ENCODE results near the gene PCP4L1.
"Not testable (repeated sequence)": the region's sequence is repeated elsewhere in the genome, so short reads cannot be mapped to it uniquely, and the experiment has no call there.

PCP4L1 gene

DNA sequence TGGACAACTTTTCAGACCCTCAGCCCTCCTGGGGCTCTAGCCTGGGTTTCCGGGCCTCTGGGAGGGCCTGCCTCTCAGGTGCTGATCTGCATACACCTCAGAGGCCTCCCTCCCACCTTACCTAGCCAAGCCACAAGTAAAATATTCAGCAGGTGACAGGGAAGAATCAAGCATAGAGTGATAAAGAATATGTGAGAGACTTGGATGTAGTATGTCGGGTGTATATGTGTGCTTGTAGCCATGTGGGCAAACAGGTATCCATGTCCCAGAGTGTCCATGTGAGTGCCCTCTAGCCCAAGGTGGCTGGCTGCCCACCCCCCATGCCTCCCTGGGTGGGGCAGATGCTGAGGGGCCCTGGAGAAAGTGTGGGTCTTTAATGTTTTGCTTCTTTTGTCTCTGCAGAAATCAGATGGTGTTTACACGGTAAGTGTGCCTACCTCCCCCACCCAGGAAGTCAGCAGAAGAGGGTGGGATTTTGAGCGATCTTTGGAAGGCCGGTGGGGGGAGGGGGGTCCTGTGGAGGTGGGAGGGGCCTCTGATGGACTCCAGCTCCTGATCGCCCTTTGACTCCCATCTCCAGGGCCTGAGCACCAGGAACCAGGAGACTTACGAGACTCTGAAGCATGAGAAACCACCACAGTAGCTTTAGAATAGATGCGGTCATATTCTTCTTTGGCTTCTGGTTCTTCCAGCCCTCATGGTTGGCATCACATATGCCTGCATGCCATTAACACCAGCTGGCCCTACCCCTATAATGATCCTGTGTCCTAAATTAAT lies 40.1 kb upstream of the PCP4L1 start:
- peak overlapping the region in 1 of 2 donors; percentile 94 for H3K27ac ChIP-seq
- TF ChIP-seq, protein P1, sequence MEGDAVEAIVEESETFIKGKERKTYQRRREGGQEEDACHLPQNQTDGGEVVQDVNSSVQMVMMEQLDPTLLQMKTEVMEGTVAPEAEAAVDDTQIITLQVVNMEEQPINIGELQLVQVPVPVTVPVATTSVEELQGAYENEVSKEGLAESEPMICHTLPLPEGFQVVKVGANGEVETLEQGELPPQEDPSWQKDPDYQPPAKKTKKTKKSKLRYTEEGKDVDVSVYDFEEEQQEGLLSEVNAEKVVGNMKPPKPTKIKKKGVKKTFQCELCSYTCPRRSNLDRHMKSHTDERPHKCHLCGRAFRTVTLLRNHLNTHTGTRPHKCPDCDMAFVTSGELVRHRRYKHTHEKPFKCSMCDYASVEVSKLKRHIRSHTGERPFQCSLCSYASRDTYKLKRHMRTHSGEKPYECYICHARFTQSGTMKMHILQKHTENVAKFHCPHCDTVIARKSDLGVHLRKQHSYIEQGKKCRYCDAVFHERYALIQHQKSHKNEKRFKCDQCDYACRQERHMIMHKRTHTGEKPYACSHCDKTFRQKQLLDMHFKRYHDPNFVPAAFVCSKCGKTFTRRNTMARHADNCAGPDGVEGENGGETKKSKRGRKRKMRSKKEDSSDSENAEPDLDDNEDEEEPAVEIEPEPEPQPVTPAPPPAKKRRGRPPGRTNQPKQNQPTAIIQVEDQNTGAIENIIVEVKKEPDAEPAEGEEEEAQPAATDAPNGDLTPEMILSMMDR (IDR thresholded peaks at IDR 0.05): no peak
- H3K4me3 ChIP-seq: peak overlapping the region; percentile 47
- no peak for DNase-seq (ENCODE audit: low spot score)

DNA sequence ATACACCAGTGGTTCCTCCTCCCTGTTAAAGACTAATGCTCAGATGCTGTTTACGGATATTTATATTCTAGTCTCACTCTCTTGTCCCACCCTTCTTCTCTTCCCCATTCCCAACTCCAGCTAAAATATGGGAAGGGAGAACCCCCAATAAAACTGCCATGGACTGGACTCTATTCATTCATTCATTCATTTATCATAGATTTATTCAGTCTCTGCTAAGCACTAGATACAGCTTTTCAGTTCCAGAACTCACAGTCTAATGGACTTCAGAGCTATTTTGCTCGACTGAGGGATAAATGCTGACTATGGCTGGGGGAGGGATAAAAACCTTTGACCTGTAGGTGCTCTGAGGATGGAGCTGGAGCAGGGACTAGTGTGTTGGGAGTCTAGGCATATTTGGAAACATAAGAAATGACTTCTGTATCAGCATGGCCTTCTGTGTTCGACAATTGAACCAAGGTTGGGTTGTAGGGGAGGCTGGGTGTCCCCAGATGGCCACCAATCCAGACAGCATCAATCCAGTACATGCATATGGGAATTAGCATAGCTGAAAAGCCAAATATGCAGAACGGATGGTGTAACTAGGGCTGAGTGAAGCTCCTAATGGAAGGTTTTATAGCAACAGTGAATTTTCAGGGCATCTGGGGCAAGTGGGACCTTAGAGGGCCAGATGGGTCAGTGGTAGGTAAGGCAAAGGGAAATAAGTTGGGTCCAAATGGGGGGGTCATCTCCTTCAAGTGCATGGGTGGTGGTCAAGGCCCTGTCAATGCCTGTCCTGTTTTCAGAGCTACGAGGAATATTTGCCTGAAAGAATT lies 39.3 kb upstream of the PCP4L1 start:
- TF ChIP-seq, protein P1 (IDR thresholded peaks at IDR 0.05): no peak
- DNase-seq (ENCODE audit: low spot score): no peak
- no peak overlapping the region for H3K27ac ChIP-seq

DNA sequence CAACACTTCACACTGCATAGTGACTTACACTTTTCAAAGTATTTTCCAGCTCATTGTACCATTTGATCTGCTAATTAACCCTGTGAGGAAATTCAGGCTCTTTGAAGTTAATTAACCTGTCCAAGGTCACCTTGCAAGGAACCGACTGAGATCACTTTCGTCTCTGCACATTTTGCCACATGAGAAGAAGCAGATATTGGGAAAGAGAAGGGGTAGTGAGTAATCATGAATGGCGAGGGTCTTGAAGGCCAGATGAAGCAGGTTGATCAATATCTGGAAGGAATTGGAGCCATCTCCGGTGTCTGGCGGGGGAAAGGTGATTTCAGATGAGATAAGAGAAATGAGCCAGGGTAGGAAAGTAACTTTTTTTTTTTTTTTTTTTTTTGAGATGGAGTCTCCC lies 38.5 kb upstream of the PCP4L1 start:
- no peak overlapping the region for H3K27ac ChIP-seq
- no peak for DNase-seq (ENCODE audit: low spot score)
- TF ChIP-seq, protein P1 (IDR thresholded peaks at IDR 0.05): no peak
- no peak overlapping the region for H3K4me3 ChIP-seq

More for the DNA sequence above, 39.3 kb upstream of the PCP4L1 start:
- no peak overlapping the region for H3K4me3 ChIP-seq

DNA sequence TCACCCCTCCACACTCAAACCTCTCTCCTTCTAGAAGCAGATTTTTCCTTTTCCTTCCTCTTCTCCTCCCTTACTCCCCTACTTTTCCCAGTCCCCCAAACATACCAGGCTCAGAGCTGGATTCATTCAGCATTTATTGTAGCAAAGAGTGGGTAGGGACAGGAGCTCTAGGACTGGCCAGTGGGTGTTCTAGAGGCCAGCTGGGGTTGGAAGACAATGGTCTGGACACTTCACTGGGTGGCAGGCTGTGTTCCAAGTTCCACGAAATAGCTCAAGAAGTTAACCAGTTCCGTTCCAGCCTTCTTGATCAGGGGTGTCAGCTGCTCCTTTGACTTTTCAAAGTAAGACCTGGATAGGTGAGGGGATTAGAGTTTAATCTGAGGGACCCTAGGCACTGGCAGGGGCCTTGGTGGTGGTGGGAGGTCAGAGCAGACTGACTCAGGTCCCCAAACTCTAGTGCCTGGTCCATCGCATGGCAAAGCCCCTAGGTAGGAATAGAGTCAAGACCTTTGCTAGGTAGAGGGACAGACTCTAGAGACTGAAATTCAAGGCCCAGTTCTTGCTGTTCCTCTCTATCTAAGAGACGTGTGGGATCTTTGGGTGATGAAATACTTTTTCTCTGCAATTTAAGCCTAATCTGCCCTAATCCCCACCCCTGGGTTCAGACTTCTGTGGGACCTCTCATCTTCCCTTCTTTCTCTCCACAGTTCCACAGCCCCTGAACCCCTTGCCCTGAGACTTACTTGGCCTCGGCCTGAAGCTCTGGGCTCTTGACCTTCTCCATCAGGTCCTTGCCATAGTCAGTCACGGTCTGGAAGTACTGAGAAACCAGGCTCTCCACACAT lies 36.1 kb upstream of the PCP4L1 start:
- Histone ChIP-seq H3K4me3 (no peak overlapping the region), H3K27ac (no peak overlapping the region)
- TF ChIP-seq, protein P1 (IDR thresholded peaks at IDR 0.05): no peak

DNA sequence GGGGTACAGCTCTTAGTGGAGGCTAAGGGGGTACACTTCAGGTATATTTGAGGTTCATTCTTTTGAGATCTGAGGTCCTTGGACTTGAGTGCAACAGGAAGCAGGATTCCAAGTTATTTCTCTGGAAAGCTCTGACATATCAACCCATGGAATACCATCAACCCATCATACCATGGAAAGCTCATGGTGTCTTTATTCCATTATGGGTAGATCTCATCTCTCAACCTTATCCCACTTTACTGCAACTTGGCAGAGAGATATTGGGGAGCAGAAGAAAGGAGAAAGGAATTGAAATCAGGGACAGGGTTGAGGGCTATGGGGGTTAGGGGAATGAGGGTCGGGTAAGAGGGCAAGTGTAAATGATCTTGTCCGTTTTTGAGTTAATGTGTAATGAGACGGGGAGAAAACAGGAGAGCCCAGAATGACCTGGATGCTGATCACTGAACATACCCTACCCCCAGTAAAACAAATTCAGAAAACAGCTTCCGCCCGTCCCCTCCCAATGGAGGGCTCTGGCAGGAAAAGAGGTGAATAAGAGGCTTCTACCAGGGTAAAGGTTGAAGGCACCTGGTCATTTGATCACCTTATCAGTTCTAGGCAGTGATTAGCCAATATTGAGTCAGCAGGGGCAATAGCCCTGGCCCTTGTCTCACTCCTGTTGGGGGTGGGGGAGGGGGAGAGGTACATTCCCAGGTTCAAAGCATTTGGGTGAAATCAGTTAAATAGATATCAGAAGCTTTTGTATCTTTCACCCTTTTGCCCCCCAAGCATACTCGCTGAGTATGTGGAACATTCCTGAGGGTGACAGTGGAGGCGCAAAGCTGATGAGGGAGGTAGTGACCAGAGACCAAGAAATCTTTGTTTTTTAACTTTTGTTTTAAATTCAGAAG lies 34.5 kb upstream of the PCP4L1 start:
- TF ChIP-seq, protein P1 (IDR thresholded peaks at IDR 0.05): no peak
- Histone ChIP-seq H3K27ac (no peak overlapping the region), H3K4me3 (no peak overlapping the region)
- no peak for DNase-seq (ENCODE audit: low spot score)

More for the DNA sequence above, 36.1 kb upstream of the PCP4L1 start:
- DNase-seq (ENCODE audit: low spot score): no peak

DNA sequence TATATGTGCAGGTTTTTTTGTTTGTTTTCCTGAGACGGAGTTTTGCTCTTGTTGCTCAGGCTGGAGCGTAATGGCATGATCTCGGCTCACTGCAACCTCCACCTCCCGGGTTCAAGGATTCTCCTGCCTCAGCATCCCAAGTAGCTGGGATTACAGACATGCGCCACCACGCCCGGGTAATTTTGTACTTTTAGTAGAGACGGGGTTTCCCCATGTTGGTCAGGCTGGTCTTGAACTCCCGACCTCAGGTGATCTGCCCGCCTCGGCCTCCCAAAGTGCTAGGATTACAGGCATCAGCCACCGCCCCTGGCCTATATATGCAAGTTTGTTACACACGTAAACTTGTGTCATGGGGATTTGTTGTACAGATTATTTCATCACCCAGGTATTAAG lies 33.9 kb upstream of the PCP4L1 start:
- H3K4me3 ChIP-seq; DNase-seq (ENCODE audit: low spot score); H3K27ac ChIP-seq: not testable (repeated sequence)
